SW 1271 (cell line): Measurements from ENCODE around the gene ETFA.
"Not testable (repeated sequence)": the region's sequence is repeated elsewhere in the genome, so short reads cannot be mapped to it uniquely, and the experiment has no call there.

Experiments used
- DNase-seq, 2 experiments: peaks; one replicate each; lab custom pipeline; 2025; lab: John Stamatoyannopoulos, UW

ETFA gene

GRCh38 chr15:76324066-76324465, 12.8 kb upstream of the ETFA start:
- no peak for DNase-seq

DNA sequence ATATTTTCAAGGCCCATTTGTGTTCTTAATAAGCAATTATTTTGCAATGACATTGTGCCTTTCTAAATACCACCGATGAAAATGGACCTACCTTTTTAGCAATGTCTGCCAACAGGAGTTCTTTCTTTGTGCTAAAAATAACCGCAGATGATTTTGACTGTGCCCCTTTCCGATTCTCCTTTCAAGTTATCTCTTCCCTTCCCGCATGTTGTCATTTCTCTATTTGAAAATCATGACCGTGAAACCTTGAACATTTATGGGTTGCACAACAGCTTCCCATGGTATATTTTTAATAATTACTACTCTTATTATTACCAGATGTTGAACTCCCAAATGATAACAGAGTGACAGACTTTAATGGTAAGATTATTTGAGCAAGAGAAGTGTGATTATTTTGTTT, 10.3 kb upstream of the ETFA start:
- DNase-seq: no peak

DNA sequence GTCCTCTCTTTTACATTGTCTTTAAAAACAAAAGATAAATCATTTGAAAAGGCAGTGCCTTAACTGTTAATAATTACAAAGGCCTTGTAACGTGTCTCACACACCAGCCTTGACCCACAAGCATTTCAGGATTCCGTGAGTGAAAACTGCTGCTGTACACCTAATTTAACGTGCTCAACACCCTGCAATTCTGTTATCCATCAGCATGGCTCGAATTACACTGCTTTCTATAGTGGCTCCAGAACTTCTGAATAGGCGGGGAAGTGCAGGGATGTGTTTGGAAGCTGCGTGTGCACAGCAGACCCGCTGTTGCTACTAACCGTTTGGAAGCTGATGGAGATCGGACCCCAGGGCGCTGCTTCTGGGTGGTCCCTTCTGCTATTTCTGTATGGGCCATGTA, 9.9 kb upstream of the ETFA start:
- no peak for DNase-seq

DNA sequence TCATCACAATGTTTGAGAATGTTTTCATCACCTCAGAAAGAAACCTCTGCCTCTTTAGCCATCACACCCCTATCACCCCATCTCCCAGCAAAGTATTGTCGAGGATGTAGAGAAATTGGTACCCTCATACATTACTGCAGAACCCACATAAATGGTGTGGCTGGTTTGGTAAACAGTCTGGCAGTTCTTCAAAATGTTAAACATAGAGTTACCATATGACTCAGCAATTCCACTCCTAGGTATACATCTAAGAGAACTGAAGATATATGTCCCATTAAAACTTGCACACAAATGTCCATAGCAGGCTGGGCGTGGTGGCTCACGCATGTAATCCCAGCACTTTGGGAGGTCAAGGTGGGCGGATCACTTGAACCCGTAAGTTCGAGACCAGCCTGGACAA, 8.7 kb upstream of the ETFA start:
- no peak for DNase-seq

- DNase-seq: no peak
Observed at GRCh38 chr15:76313731-76314130, 2.5 kb upstream of the ETFA start.

DNA sequence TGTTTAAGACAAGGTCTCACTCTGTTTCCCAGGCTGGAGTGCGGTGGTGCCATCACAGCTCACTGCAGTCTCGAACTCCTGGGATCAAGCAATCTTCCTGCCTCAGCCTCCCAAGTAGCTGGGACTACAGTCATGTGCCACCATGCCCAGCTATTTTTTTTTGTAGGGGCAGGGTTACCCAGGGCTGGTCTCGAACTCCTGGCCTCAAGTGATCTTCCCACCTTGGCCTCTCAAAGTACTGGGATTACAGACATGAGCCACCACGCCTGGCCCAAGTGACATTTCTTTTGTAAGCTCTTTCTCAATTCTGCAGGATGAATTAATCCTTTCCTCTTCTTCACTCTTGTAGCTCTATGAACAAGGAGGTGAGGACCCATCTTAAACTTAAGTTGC, 1.9 kb upstream of the ETFA start:
- not testable (repeated sequence) for DNase-seq

- DNase-seq: peak; percentile 28 to 50
Observed at GRCh38 chr15:76312540-76313174, 1.4 kb upstream of the ETFA start.

- DNase-seq: peak in 1 of 2 experiments; percentile 43
Observed at GRCh38 chr15:76310475-76311099, 682 bp downstream of the ETFA start.

DNA sequence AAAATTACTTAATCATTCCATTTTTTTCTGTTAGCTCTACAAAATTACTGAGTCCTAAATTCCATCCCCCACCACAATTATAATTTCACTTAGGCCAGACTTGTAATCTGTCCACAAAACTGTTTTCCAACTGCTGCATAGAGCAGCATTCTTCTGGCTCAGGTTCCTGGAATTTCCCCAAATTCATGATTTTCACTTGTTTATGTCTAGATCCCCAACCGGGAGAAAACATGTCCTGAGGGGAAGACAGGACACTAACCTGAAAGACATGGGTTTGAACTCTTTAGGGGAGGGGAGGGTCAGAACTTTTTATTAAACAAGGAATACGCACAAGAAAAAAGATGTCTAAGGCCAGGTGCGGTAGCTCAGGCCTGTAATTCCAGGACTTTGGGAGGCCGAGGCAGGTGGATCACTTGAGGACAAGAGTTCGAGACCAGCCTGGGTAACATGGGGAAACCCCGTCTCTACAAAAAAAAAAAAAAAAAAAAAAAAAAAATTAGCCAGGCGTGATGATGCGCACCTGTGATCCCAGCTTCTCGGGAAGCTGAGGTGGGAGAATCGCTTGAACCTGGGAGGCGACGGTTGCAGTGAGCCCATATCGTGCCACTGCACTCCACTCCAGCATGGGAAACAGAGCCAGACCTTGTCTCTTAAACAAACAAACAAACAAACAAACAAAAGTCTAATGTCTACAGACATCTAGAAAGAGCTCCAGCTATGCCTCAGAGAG, 1.5 kb downstream of the ETFA start:
- no peak for DNase-seq

GRCh38 chr15:76303909-76304308, 7.4 kb downstream of the ETFA start:
- no peak for DNase-seq

- no peak for DNase-seq
Observed at GRCh38 chr15:76299786-76300185, 11.5 kb downstream of the ETFA start.

DNA sequence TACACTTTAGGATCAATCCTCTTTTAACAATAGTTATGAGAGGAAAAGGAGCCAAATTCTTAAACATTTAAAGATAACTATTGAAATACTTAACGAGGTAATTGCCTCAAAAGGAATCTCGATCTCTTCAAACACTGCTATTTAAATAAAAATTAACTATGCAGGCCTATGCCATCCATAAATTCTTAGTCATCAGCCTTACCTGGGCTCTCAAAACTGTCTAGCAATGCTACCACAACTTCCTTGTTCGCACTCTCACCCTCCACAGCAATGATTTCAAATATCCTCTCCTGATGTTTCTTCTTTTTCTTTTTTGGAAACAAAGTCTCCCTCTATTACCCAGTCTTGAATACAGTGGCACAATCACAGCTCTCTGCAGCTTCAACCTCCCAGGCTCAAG, 12.3 kb downstream of the ETFA start:
- no peak for DNase-seq

DNA sequence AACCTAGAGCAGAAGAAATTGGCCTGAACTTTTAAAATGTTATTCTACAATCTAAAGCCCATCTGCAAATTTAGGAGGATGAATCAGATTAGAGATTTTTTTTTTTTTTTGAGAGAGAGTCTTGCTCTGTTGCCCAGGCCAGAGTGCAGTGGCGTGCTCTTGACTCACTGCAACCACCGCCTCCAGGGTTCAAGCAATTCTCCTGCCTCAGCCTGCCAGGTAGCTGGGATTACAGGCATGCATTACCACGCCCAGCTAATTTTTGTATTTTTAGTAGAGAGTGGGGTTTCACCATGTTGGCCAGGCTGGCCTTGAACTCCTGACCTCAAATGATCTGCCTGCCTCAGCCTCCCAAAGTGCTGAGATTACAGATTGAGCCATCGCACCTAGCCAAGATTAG, 13.3 kb downstream of the ETFA start:
- DNase-seq: not testable (repeated sequence)

DNA sequence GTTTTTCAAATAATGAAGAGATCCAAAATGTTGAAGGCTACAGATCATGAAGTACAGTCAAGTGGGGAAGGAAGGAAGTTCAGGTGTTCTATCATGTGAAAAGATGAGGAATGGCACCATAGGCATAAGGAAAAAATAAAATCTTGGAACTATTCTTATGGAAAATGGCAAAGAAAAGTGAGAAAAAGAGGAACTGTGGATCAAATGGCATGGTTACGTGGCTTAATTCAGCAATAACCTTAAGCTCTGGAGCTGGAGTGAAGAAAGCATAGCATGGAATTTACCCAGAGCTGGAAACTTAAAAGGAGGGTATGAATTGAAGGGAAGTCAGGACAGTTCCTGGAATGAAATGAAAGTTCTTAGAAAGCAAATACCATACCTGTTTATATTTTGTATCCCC, 14.4 kb downstream of the ETFA start:
- no peak for DNase-seq

DNA sequence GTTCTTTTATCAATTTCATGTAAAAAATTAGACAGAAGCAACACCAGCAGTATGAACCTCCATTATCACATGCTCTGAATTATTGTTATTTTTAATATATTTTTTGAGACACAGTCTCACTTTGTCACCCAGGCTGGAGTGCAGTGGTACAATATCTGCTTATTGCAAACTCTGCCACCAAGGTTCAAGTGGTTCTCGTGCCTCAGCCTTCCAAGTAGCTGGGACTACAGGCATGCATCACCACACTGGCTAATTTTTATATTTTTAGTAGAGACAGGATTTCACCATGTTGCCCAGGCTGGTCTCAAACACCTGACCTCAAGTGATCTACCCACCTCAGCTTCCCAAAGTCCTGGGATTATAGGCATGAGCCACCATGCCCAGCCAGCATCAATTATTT, 16.8 kb downstream of the ETFA start:
- not testable (repeated sequence) for DNase-seq

GRCh38 chr15:76293361-76293760, 17.9 kb downstream of the ETFA start:
- DNase-seq: no peak

GRCh38 chr15:76289582-76289981, 21.7 kb downstream of the ETFA start:
- no peak for DNase-seq

- DNase-seq: no peak
Observed at GRCh38 chr15:76286271-76286879, 24.9 kb downstream of the ETFA start.

GRCh38 chr15:76285241-76285825, 25.9 kb downstream of the ETFA start:
- peak in 1 of 2 experiments; percentile 46 for DNase-seq

- DNase-seq: no peak
Observed at GRCh38 chr15:76282465-76282864, 28.8 kb downstream of the ETFA start.

DNA sequence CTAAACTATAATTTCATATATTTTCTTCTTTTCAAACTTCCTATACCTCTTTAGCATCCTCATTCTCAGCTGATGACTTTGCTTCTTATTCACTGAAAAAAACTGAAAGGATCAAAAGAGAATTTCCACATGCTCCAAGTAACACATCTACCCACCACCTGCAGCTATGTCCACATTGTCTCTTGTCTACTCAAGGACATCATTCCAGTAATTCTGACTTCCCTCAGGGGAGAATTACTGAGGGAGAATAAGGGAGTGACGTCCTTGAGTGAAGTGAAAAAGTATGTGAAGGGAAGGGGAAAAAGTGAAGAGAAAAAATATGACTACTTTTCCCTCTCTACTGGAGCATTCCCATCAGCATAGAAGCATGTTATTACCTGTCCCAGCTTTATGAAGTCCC, 32.6 kb downstream of the ETFA start:
- no peak for DNase-seq

DNA sequence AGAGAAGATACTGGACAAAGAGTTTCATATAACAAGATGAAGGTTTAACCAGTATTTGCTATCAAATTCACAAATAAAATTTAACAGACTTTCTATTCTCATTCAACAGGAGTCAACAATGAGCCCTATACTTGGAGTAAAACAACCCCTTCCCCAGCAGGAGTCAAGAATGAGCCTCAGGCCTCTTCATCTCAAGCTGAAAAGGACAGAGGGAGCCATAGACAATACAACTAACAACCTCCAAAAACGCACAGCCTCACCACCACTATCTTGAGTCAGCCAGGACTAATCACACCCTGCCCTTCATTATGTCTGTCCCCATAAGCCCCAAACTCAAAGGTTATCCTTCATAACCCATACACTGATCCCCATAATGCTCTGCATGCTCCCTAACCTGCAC, 36.4 kb downstream of the ETFA start:
- no peak for DNase-seq

DNA sequence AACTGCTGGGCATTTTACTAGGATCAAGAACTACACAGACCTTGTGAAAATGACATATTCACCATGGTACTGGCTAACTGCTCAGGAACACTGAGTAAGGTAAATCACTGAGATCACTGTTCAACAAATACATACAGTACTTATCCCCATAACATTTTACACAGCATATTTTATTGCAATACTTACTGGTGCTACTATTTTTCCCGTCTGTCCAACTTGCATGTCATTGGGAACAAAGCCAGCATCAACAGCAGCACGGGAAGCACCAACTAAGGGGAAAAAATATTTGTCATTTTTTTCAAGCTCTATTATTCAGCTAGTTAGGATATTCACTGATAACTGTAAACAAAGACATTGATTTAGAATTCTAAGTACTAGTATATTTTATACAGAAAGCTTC, 37.0 kb downstream of the ETFA start:
- DNase-seq: no peak
